ENCODE results near the gene BIN1. TPM values are rescaled to one million over a fixed set of nuclear protein-coding genes. Genes with fewer than 3 reads are reported as not detected.

BIN1 gene
- total RNA-seq, 1 experiment from 2014 or later: 31.8 TPM

- H3K4me3 ChIP-seq (replicated peaks in 1 of 2; ENCODE audit: low read depth in 1 of 2, low read length in 2 of 2): no peak overlapping the region
- H3K9ac ChIP-seq (ENCODE audit: low read length): no peak overlapping the region
- no peak overlapping the region for H3K27ac ChIP-seq (ENCODE audit: low read depth, low read length)
- H3K9me2 ChIP-seq (ENCODE audit: insufficient read depth): no peaks in the 10 kb centered on the region
- RAD21 ChIA-PET (ENCODE audit: low non-redundant PET in 1 of 2, low total read pairs in 2 of 2, uncharacterized antibody in 2 of 2, unreplicated experiment in 2 of 2): no interaction called here
- no peaks in the 10 kb centered on the region for H3K36me3 ChIP-seq (ENCODE audit: control insufficient read depth in 1 of 2, insufficient read depth in 2 of 2, low read length in 2 of 2)
- intact Hi-C loops (cut with micrococcal nuclease): no loop called here
- DNase-seq (ENCODE audit: low read depth, low spot score): no peak
- ATAC-seq: no peak
- no peak overlapping the region for H2AFZ ChIP-seq (ENCODE audit: low read depth, low read length, poor library complexity, severe bottlenecking)
- TF ChIP-seq CBX3 (IDR thresholded peaks at IDR 0.05; ENCODE audit: low read depth): no peak
- no peak for TF ChIP-seq REST (IDR thresholded peaks at IDR 0.05; ENCODE audit: low read depth)
- TF ChIP-seq EZH2phosphoT487 (IDR thresholded peaks at IDR 0.05; ENCODE audit: borderline replicate concordance): no peak
- TF ChIP-seq RAD21 (IDR thresholded peaks at IDR 0.05; ENCODE audit: low read depth): no peak
- H3K4me1 ChIP-seq (ENCODE audit: control insufficient read depth in 1 of 2, insufficient read depth in 2 of 2, low read length in 2 of 2): peaks cover 16 to 52% of the 10 kb centered on the region in 2 experiments; a peak in 3 of 4 replicates
- H3K9me3 ChIP-seq (ENCODE audit: control insufficient read depth in 1 of 2, insufficient read depth in 1 of 2, low read depth in 1 of 2, low read length in 2 of 2): no peaks in the 10 kb centered on the region
- no TSS peak for BruUV-seq (replicated peaks)
- H3K79me2 ChIP-seq (ENCODE audit: insufficient read depth, low read length): no peaks in the 10 kb centered on the region; the same call in 1 of the 2 replicates
- H3K27me3 ChIP-seq (ENCODE audit: insufficient read depth, low read length): no peaks in the 10 kb centered on the region
- POLR2A ChIA-PET: no interaction called here
- CTCF ChIA-PET: interaction anchor here (2.4 kb wide), 1 partner anchor 16 kb away, joined by 9 read pairs; no protein-coding TSS in a partner anchor
- H4K20me1 ChIP-seq (ENCODE audit: insufficient read depth): no peaks in the 10 kb centered on the region
- no peak overlapping the region; the same call in 1 of the 2 replicates for H3K4me2 ChIP-seq (ENCODE audit: low read length)
Observed at GRCh38 chr2:127083819-127084503, 23.0 kb downstream of the BIN1 start.

- no peak for DNase-seq (ENCODE audit: low read depth, low spot score)
- Histone ChIP-seq H3K36me3 (ENCODE audit: control insufficient read depth in 1 of 2, insufficient read depth in 2 of 2, low read length in 2 of 2) (no peaks in the 10 kb centered on the region), H3K27me3 (ENCODE audit: insufficient read depth, low read length) (no peaks in the 10 kb centered on the region), H2AFZ (ENCODE audit: low read depth, low read length, poor library complexity, severe bottlenecking) (no peak overlapping the region), H3K9me3 (ENCODE audit: control insufficient read depth in 1 of 2, insufficient read depth in 1 of 2, low read depth in 1 of 2, low read length in 2 of 2) (no peaks in the 10 kb centered on the region), H3K4me2 (ENCODE audit: low read length) (no peak overlapping the region), H4K20me1 (ENCODE audit: insufficient read depth) (no peaks in the 10 kb centered on the region), H3K4me1 (ENCODE audit: control insufficient read depth in 1 of 2, insufficient read depth in 2 of 2, low read length in 2 of 2) (peaks cover 16 to 60% of the 10 kb centered on the region in 2 experiments; a peak in 3 of 4 replicates), H3K4me3 (replicated peaks in 1 of 2; ENCODE audit: low read depth in 1 of 2, low read length in 2 of 2) (no peak overlapping the region), H3K9ac (ENCODE audit: low read length) (no peak overlapping the region), H3K79me2 (ENCODE audit: insufficient read depth, low read length) (no peaks in the 10 kb centered on the region; the same call in 1 of the 2 replicates), H3K9me2 (ENCODE audit: insufficient read depth) (no peaks in the 10 kb centered on the region), H3K27ac (ENCODE audit: low read depth, low read length) (no peak overlapping the region)
- RAD21 ChIA-PET (ENCODE audit: low non-redundant PET in 1 of 2, low total read pairs in 2 of 2, uncharacterized antibody in 2 of 2, unreplicated experiment in 2 of 2): no interaction called here
- ATAC-seq: no peak
- TF ChIP-seq SP1 (IDR thresholded peaks at IDR 0.05; ENCODE audit: low read depth) (no peak), CBX3 (IDR thresholded peaks at IDR 0.05; ENCODE audit: low read depth) (no peak), RAD21 (IDR thresholded peaks at IDR 0.05; ENCODE audit: low read depth) (no peak), TCF7L2 (IDR thresholded peaks at IDR 0.05; ENCODE audit: borderline replicate concordance, extremely low read depth, insufficient read depth, insufficient read length) (no peak), ATF3 (IDR thresholded peaks at IDR 0.05) (no peak)
- CTCF ChIA-PET: no interaction called here
- intact Hi-C loops (cut with micrococcal nuclease): no loop called here
- no TSS peak for BruUV-seq (replicated peaks)
- POLR2A ChIA-PET: no interaction called here
Observed at GRCh38 chr2:127082974-127083373, 24.0 kb downstream of the BIN1 start.
